Measurements from ENCODE around the gene CIB2.
A peak's percentile ranks its signal among the peaks of the same experiment; 100 is the strongest.

The CIB2 gene

DNA sequence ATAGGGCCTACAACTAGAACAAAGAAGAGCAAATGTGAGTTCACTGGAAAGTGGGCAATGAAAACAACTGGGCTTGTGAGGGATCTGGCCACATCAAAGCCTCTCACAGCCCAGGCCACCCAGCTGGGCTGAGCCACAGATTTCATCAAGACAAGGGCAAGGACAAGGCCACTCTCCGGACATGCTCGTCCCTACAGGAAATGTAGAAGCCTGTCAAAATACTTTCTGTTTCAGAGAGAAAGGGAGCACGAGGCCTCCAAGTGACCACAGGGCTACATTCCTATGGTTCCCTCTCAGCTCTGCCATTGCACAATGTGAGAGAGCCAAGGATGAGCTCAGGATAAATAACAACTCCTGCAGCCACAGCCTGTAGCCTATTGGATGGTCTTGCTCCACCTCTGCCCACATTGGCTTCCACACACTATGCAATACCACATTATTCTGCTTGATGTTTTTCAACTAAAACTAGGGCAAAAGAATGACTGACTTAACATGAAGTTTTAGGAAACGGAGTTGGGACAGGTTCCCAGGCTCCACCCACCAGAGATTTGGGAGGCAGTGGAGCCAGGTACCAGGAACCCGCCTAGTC is 65.9 kb downstream of the CIB2 start:
- no peak overlapping the region for H3K4me3 ChIP-seq (ENCODE audit: low read depth, low read length)
- H3K4me1 ChIP-seq (ENCODE audit: control insufficient read depth, insufficient read depth, low read length) = peaks cover 57% of the 10 kb centered on the region
- peak overlapping the region; percentile 49; the same call in 1 of the 2 replicates for H3K27ac ChIP-seq (ENCODE audit: extremely low read depth, low read depth, low read length)
- CTCF ChIA-PET = interaction anchor here (0.6 to 1.2 kb wide), 4 partner anchors 10 to 106 kb away, joined by 3 to 6 read pairs (median 3); no protein-coding TSS in a partner anchor
- H3K9me3 ChIP-seq (ENCODE audit: control insufficient read depth, insufficient read depth, low read depth, low read length) = no peaks in the 10 kb centered on the region
- POLR2A ChIA-PET = interaction anchor here (0.6 kb wide), 1 partner anchor 98 kb away, joined by 3 read pairs; no protein-coding TSS in a partner anchor
- no peaks in the 10 kb centered on the region; a peak in 1 of 3 replicates for H3K36me3 ChIP-seq (ENCODE audit: control insufficient read depth in 2 of 2, insufficient read depth in 1 of 2, low read length in 2 of 2)
- TF ChIP-seq ZNF366 (tag by site-specific recombination; conservative IDR thresholded peaks at IDR 0.05) (no peak), ZBTB20 (tag by site-specific recombination; IDR thresholded peaks at IDR 0.05) (no peak), ZNF404 (tag by site-specific recombination; IDR thresholded peaks at IDR 0.05) (no peak), INSM2 (tag by site-specific recombination; IDR thresholded peaks at IDR 0.05) (peak; percentile 39; the same call in 1 of the 2 replicates), ZNF19 (tag by site-specific recombination; IDR thresholded peaks at IDR 0.05; ENCODE audit: low read depth) (no peak), PRDM1 (tag by site-specific recombination; IDR thresholded peaks at IDR 0.05) (peak; percentile 89)
- TF ChIP-seq, protein P1, sequence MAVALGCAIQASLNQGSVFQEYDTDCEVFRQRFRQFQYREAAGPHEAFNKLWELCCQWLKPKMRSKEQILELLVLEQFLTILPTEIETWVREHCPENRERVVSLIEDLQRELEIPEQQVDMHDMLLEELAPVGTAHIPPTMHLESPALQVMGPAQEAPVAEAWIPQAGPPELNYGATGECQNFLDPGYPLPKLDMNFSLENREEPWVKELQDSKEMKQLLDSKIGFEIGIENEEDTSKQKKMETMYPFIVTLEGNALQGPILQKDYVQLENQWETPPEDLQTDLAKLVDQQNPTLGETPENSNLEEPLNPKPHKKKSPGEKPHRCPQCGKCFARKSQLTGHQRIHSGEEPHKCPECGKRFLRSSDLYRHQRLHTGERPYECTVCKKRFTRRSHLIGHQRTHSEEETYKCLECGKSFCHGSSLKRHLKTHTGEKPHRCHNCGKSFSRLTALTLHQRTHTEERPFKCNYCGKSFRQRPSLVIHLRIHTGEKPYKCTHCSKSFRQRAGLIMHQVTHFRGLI (tag by site-specific recombination; IDR thresholded peaks at IDR 0.05) = peak; percentile 55; the same call in 1 of the 2 replicates

- Histone ChIP-seq H3K36me3 (ENCODE audit: control insufficient read depth in 2 of 2, insufficient read depth in 1 of 2, low read length in 2 of 2) (no peaks in the 10 kb centered on the region; a peak in 1 of 3 replicates), H3K4me1 (ENCODE audit: control insufficient read depth, insufficient read depth, low read length) (peaks cover 57% of the 10 kb centered on the region), H3K4me3 (ENCODE audit: low read depth, low read length) (no peak overlapping the region), H3K9me3 (ENCODE audit: control insufficient read depth, insufficient read depth, low read depth, low read length) (no peaks in the 10 kb centered on the region), H3K27ac (ENCODE audit: extremely low read depth, low read depth, low read length) (no peak overlapping the region)
- TF ChIP-seq SCRT1 (tag by site-specific recombination; IDR thresholded peaks at IDR 0.05; ENCODE audit: borderline replicate concordance) (no peak), PRDM4 (tag by site-specific recombination; IDR thresholded peaks at IDR 0.05) (no peak), ZEB2 (tag by site-specific recombination; IDR thresholded peaks at IDR 0.05) (no peak), ZNF585B (tag by site-specific recombination; IDR thresholded peaks at IDR 0.05) (no peak), ZNF768 (tag by site-specific recombination; IDR thresholded peaks at IDR 0.05) (no peak), ZNF791 (tag by site-specific recombination; IDR thresholded peaks at IDR 0.05) (no peak), BCL11B (tag by site-specific recombination; IDR thresholded peaks at IDR 0.05; ENCODE audit: low read depth) (no peak), ZNF324 (tag by site-specific recombination; IDR thresholded peaks at IDR 0.05) (no peak), GLI2 (tag by site-specific recombination; IDR thresholded peaks at IDR 0.05; ENCODE audit: borderline replicate concordance, low read depth) (no peak), ZNF248 (tag by site-specific recombination; IDR thresholded peaks at IDR 0.05) (no peak), KLF1 (tag by site-specific recombination; IDR thresholded peaks at IDR 0.05) (no peak), IKZF3 (tag by site-specific recombination; IDR thresholded peaks at IDR 0.05) (no peak), ZNF658 (tag by site-specific recombination; IDR thresholded peaks at IDR 0.05) (no peak), SCRT2 (tag by site-specific recombination; IDR thresholded peaks at IDR 0.05) (no peak), ZNF211 (tag by site-specific recombination; IDR thresholded peaks at IDR 0.05; ENCODE audit: low read depth) (no peak), ZNF184 (tag by site-specific recombination; IDR thresholded peaks at IDR 0.05) (no peak), ZNF521 (tag by site-specific recombination; IDR thresholded peaks at IDR 0.05) (no peak), ZNF510 (tag by site-specific recombination; IDR thresholded peaks at IDR 0.05; ENCODE audit: insufficient replicate concordance) (no peak)
- TF ChIP-seq, protein P2, sequence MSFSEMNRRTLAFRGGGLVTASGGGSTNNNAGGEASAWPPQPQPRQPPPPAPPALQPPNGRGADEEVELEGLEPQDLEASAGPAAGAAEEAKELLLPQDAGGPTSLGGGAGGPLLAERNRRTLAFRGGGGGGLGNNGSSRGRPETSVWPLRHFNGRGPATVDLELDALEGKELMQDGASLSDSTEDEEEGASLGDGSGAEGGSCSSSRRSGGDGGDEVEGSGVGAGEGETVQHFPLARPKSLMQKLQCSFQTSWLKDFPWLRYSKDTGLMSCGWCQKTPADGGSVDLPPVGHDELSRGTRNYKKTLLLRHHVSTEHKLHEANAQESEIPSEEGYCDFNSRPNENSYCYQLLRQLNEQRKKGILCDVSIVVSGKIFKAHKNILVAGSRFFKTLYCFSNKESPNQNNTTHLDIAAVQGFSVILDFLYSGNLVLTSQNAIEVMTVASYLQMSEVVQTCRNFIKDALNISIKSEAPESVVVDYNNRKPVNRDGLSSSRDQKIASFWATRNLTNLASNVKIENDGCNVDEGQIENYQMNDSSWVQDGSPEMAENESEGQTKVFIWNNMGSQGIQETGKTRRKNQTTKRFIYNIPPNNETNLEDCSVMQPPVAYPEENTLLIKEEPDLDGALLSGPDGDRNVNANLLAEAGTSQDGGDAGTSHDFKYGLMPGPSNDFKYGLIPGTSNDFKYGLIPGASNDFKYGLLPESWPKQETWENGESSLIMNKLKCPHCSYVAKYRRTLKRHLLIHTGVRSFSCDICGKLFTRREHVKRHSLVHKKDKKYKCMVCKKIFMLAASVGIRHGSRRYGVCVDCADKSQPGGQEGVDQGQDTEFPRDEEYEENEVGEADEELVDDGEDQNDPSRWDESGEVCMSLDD (tag by site-specific recombination; IDR thresholded peaks at IDR 0.05) = no peak
- ChIA-PET POLR2A (no interaction called here), CTCF (no interaction called here)
These were observed 66.7 kb downstream of the CIB2 start for GRCh38 chr15:78064544-78064943.
